ENCODE measurements around the gene SLC5A11.

GRCh38 chr16:24833352-24833751, 12.4 kb upstream of the SLC5A11 start:
- TF ChIP-seq, protein P1, sequence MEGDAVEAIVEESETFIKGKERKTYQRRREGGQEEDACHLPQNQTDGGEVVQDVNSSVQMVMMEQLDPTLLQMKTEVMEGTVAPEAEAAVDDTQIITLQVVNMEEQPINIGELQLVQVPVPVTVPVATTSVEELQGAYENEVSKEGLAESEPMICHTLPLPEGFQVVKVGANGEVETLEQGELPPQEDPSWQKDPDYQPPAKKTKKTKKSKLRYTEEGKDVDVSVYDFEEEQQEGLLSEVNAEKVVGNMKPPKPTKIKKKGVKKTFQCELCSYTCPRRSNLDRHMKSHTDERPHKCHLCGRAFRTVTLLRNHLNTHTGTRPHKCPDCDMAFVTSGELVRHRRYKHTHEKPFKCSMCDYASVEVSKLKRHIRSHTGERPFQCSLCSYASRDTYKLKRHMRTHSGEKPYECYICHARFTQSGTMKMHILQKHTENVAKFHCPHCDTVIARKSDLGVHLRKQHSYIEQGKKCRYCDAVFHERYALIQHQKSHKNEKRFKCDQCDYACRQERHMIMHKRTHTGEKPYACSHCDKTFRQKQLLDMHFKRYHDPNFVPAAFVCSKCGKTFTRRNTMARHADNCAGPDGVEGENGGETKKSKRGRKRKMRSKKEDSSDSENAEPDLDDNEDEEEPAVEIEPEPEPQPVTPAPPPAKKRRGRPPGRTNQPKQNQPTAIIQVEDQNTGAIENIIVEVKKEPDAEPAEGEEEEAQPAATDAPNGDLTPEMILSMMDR (IDR thresholded peaks at IDR 0.05; ENCODE audit: low read depth, low read length): no peak
- TF ChIP-seq POLR2A (IDR thresholded peaks at IDR 0.05; ENCODE audit: extremely low read depth, insufficient read length): no peak

Measured in NB4 (cell line).